Measurements from ENCODE around the gene GATB.

The GATB gene

DNA sequence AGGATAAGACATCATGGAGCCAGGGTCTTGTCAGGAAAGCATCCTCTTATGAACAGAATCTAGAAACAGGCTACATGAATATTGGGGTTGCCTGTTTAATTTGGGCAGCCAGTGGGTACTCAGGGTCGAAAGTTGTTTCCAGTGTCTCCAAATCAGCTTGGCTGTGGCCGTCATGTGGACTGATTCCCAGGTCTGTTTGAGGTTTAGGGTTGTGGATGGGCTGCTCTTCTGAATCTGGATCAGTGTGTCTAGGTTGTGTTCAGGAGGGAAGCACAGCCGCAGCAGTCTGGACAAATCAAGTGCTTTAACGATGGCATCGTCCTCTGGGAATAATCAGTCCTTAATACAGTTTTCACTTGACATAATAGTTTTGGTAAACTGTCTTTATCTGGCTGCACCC lies 94.3 kb downstream of the GATB start:
- Histone ChIP-seq H3K27me3 (ENCODE audit: insufficient read depth, low read depth) (no peaks in the 10 kb centered on the region), H2AFZ (ENCODE audit: low read depth) (no peak overlapping the region), H3K4me2 (no peak overlapping the region), H3K4me1 (ENCODE audit: low read depth, poor library complexity, severe bottlenecking) (no peaks in the 10 kb centered on the region), H4K20me1 (ENCODE audit: insufficient read depth) (no peaks in the 10 kb centered on the region), H3K36me3 (ENCODE audit: insufficient read depth) (no peaks in the 10 kb centered on the region), H3K9ac (no peak overlapping the region), H3K27ac (no peak overlapping the region), H3K4me3 (IDR thresholded peaks at IDR 0.05; ENCODE audit: insufficient read depth, low read depth, low read length) (no peak overlapping the region), H3K79me2 (ENCODE audit: insufficient read depth, low read depth) (no peaks in the 10 kb centered on the region)
- TF ChIP-seq, protein P1, sequence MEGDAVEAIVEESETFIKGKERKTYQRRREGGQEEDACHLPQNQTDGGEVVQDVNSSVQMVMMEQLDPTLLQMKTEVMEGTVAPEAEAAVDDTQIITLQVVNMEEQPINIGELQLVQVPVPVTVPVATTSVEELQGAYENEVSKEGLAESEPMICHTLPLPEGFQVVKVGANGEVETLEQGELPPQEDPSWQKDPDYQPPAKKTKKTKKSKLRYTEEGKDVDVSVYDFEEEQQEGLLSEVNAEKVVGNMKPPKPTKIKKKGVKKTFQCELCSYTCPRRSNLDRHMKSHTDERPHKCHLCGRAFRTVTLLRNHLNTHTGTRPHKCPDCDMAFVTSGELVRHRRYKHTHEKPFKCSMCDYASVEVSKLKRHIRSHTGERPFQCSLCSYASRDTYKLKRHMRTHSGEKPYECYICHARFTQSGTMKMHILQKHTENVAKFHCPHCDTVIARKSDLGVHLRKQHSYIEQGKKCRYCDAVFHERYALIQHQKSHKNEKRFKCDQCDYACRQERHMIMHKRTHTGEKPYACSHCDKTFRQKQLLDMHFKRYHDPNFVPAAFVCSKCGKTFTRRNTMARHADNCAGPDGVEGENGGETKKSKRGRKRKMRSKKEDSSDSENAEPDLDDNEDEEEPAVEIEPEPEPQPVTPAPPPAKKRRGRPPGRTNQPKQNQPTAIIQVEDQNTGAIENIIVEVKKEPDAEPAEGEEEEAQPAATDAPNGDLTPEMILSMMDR (conservative IDR thresholded peaks at IDR 0.05; ENCODE audit: low read depth, low read length): no peak

DNA sequence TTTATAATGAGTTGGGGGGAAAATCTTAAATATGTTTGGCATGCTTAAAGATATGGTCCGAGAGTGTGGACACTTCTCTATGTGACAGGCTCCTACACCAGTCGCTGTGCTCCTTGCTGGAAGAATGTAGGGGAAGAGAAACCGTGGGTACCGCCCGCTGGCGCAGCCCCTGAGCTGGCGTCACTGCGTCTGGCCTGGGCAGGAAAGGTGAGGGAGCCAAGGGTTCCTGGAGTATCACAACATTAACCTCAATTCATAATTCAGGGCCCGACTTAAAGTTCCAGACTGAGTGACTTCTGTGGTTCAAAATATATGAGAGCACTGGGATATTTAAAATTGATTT lies 95.1 kb downstream of the GATB start:
- H3K4me3 ChIP-seq (IDR thresholded peaks at IDR 0.05; ENCODE audit: insufficient read depth, low read depth, low read length): no peak overlapping the region
- H3K27ac ChIP-seq: no peak overlapping the region
- H3K79me2 ChIP-seq (ENCODE audit: insufficient read depth, low read depth): no peaks in the 10 kb centered on the region
- no peak overlapping the region for H3K9ac ChIP-seq
- TF ChIP-seq, protein P1 (conservative IDR thresholded peaks at IDR 0.05; ENCODE audit: low read depth, low read length): no peak
- H3K36me3 ChIP-seq (ENCODE audit: insufficient read depth): no peaks in the 10 kb centered on the region
- H3K4me2 ChIP-seq: no peak overlapping the region
- no peaks in the 10 kb centered on the region for H3K4me1 ChIP-seq (ENCODE audit: low read depth, poor library complexity, severe bottlenecking)
- H3K27me3 ChIP-seq (ENCODE audit: insufficient read depth, low read depth): no peaks in the 10 kb centered on the region
- no peak overlapping the region for H2AFZ ChIP-seq (ENCODE audit: low read depth)
- H4K20me1 ChIP-seq (ENCODE audit: insufficient read depth): no peaks in the 10 kb centered on the region

DNA sequence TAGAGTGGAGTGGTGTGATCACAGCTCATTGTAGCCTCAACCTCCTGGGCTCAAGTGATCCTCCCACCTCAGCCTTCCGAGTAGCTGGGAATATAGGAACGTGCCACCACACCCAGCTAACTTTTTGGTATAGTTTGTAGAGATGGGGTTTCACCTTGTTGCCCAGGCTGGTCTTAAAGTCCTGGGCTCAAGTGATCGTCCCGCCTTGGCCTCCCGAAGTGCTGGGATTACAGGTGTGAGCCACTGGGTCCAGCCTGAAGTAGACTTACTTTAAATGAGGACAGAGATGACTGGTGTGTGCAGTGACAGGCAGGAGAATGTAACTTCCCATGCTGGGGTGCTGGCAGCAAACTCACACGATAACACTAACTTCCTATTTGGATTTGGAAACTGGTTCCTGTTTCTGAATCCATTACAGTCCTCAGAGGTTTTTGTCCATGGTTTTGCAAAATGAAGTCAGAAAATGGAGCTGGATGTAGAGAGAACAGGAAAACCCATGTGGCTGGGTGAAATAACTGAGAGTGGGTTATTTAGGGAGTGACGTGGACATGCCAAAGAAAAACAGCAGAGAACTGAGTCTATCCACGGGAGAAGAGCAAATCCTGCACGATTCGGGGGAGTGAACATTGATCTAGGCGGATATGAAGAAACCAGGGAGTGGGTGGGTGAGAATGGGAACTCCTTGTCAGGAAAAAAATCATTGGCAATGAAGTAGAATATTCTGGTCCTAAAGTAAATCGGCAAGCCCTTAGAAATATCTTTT lies 95.6 kb downstream of the GATB start:
- H3K27ac ChIP-seq: no peak overlapping the region
- no peaks in the 10 kb centered on the region for H4K20me1 ChIP-seq (ENCODE audit: insufficient read depth)
- TF ChIP-seq, protein P1 (conservative IDR thresholded peaks at IDR 0.05; ENCODE audit: low read depth, low read length): no peak
- no peaks in the 10 kb centered on the region for H3K4me1 ChIP-seq (ENCODE audit: low read depth, poor library complexity, severe bottlenecking)
- H3K4me3 ChIP-seq (IDR thresholded peaks at IDR 0.05; ENCODE audit: insufficient read depth, low read depth, low read length): no peak overlapping the region
- no peak overlapping the region for H3K9ac ChIP-seq
- H3K4me2 ChIP-seq: no peak overlapping the region
- H3K36me3 ChIP-seq (ENCODE audit: insufficient read depth): no peaks in the 10 kb centered on the region
- no peaks in the 10 kb centered on the region for H3K27me3 ChIP-seq (ENCODE audit: insufficient read depth, low read depth)
- no peak overlapping the region for H2AFZ ChIP-seq (ENCODE audit: low read depth)
- H3K79me2 ChIP-seq (ENCODE audit: insufficient read depth, low read depth): no peaks in the 10 kb centered on the region

DNA sequence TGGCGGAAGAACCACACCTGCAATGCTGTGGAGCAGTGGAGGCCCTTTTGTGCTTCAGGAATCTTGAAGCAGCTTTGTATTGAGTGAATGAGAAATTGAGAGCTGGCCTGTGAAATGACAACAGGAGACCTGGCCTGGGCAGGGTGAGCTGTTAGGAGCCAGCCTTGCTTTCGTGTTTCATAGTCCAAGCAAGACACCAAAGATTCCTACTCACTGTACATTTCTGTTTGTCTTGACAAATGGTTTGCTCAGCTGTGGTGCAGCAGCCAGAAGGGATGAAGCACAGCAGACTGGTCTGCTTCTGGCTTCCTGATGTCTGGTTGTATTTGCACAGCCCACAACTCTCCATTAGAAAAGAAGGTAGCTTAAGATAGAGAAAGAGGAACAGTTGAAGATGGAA lies 96.5 kb downstream of the GATB start:
- H2AFZ ChIP-seq (ENCODE audit: low read depth): no peak overlapping the region
- H3K36me3 ChIP-seq (ENCODE audit: insufficient read depth): no peaks in the 10 kb centered on the region
- H3K27me3 ChIP-seq (ENCODE audit: insufficient read depth, low read depth): no peaks in the 10 kb centered on the region
- H4K20me1 ChIP-seq (ENCODE audit: insufficient read depth): no peaks in the 10 kb centered on the region
- no peak overlapping the region for H3K27ac ChIP-seq
- H3K4me1 ChIP-seq (ENCODE audit: low read depth, poor library complexity, severe bottlenecking): no peaks in the 10 kb centered on the region
- H3K79me2 ChIP-seq (ENCODE audit: insufficient read depth, low read depth): no peaks in the 10 kb centered on the region
- no peak overlapping the region for H3K4me3 ChIP-seq (IDR thresholded peaks at IDR 0.05; ENCODE audit: insufficient read depth, low read depth, low read length)
- no peak overlapping the region for H3K4me2 ChIP-seq
- TF ChIP-seq, protein P1 (conservative IDR thresholded peaks at IDR 0.05; ENCODE audit: low read depth, low read length): no peak
- no peak overlapping the region for H3K9ac ChIP-seq

All from KMS-11 (cell line).